GM19328 (cell line): ENCODE measurements around the gene TTC9B.

ENCODE experiments used
- ATAC-seq: cut with Tn5 transposase; IDR thresholded peaks from one replicate; pipeline ENCODE4 v1.9.1; 2021; ENCODE audit warnings: mild to moderate bottlenecking, moderate library complexity; ENCODE audit not compliant: unreplicated experiment

TTC9B gene

DNA sequence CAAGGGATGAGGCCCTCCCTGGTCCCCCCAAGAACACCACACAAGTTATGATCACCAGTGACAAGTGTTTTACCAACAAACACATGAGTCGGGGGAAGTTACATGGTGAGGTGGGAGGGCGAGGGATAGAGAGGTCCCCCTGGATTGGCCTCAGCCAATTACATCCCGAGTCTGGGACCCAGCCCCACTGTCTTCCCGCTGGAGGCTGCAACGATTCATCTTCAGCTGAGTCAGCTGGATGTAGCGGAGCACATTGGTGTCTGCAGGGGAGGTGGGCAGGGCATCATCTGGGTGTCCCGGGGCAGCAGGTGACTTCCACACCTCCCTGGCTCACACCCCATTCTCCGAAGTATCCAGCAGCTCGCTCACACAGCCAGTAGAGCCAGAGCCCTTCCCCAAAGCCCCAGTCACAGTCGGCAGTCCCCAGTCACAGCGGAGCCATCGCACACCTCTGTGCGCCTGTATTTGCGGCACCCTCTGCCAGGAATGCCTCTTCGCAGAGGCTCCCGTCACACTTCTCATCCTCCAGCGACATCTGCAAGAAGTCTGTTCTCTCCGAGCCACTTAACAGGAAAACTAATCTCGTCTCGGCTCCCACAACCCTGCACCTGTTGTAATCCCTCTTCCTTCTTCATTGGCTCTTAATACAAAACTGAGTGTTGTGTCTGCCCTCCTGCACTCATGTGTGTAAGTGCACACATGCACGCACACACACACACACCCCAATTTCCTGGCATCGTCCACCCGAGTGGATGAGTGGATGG is 2.0 kb downstream of the TTC9B start:
- no peak for ATAC-seq

DNA sequence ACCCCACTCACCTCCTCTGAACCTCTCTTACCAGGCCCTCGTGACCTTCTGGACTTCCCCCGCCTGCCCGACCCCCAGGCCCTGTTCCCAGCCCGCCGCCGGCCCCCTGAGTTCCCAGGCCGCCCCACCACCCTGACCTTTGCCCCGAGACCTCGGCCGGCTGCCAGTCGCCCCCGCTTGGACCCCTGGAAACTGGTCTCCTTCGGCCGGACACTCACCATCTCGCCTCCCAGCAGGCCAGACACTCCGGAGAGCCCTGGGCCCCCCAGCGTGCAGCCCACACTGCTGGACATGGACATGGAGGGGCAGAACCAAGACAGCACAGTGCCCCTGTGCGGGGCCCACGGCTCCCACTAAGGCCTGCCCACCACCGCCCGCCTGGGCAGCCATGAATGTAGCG is 3.2 kb downstream of the TTC9B start:
- no peak for ATAC-seq

DNA sequence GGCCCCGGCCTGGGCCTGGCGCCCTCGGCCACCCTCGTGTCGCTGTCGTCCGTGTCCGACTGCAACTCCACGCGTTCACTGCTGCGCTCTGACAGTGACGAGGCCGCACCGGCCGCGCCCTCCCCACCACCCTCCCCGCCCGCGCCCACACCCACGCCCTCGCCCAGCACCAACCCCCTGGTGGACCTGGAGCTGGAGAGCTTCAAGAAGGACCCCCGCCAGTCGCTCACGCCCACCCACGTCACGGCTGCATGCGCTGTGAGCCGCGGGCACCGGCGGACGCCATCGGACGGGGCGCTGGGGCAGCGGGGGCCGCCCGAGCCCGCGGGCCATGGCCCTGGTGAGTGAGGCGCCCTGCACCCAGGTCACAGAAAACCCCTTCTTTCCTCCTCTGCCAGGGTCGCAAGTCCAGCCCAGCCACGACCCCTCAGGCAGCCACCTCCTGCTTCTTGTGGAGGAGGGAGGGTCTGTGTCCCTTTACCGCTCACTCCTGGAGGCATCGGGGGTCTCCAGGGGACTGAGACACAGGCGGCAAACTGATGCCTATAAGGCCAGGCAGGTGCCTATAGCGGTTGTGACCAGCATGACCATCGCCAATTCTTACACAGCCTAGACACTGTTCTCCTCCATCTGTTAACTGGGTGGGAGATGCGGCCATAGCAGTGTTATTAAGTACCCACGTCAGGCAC is 4.2 kb downstream of the TTC9B start:
- no peak for ATAC-seq

DNA sequence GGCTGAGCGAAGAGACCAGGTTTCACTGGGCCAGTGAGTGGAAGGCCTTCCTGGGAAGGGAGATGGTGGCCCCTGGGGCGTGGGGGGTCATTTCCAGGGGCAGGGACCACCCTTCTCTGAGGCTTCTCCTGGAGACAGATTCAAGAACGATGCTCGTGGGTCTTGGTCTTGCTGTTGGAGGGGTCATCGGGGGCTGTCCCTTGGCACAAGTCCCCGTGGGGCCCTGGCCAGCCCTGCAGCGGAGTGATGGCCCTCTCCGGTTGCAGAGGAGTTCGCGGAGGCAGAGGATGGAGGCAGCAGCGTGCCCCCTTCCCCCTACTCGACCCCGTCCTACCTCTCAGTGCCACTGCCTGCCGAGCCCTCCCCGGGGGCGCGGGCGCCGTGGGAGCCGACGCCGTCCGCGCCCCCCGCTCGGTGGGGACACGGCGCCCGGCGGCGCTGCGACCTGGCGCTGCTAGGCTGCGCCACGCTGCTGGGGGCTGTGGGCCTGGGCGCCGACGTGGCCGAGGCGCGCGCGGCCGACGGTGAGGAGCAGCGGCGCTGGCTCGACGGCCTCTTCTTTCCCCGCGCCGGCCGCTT is 4.8 kb downstream of the TTC9B start:
- no peak for ATAC-seq

DNA sequence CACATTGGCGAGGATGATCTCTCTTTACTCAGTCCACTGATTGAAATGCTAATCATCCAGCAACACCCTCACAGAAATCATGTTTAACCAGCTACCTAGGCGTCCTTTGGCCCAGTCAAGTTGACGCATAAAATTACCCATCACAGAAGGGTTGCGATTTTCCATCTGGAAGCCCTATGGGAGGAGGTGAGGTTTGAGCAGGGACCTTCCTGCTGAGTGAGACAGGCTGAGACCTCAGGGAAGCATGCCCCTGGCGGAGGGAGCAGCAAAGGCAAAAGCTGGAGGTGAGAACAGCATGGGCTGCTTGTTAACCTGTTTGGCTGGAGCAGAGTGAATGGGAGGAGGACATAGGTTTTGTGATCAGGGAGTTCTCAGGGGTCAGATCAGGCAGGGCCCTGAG is 7.3 kb downstream of the TTC9B start:
- ATAC-seq = no peak

DNA sequence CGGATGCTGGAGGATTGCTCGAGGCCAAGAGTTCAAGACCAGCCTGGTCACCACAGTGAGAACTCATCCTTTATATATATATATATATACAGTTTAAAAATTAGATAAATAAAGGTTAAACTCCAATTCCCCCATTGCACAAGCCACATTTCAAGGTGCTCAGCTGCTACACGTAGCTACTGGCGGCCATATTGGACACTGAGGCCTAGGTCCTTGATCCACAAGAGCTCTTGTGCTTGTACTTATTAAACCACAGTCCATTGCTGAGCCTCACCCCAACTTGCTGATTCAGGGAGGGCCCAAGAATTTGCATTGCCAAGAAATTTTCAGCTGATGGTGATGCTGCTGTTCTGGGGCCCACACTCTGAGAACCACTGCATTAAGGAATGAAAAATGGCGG is 9.6 kb downstream of the TTC9B start:
- no peak for ATAC-seq

DNA sequence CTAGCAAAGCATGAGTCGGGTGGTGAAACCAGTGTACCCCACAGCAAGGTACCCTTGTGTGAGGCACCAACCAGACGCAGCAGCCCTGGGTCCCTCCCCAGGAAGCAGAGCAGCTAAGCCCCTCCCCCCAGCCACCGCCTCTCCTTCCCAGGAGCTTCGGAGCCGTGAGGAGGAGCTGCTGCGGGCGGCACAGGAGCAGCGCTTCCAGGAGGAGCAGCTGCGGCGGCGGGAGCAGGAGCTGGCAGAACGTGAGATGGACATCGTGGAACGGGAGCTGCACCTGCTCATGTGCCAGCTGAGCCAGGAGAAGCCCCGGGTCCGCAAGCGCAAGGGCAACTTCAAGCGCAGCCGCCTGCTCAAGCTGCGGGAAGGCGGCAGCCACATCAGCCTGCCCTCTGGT is 12.4 kb downstream of the TTC9B start:
- no peak for ATAC-seq

DNA sequence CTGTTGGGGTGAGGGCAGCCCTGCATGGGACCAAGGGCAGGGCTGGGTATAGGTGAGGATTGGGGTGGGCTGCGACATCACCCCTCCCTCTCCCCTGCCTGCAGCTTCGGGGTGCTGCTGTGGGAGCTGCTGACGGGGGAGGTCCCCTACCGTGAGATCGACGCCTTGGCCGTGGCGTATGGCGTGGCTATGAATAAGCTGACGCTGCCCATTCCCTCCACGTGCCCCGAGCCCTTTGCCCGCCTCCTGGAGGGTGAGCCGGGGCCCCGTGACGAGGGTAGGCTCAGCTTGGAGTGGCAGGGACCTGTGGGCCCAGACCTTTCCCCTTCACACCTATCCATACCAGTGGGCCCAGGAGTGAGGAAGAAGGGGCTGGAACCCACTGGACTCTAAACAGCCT is 13.8 kb downstream of the TTC9B start:
- no peak for ATAC-seq

DNA sequence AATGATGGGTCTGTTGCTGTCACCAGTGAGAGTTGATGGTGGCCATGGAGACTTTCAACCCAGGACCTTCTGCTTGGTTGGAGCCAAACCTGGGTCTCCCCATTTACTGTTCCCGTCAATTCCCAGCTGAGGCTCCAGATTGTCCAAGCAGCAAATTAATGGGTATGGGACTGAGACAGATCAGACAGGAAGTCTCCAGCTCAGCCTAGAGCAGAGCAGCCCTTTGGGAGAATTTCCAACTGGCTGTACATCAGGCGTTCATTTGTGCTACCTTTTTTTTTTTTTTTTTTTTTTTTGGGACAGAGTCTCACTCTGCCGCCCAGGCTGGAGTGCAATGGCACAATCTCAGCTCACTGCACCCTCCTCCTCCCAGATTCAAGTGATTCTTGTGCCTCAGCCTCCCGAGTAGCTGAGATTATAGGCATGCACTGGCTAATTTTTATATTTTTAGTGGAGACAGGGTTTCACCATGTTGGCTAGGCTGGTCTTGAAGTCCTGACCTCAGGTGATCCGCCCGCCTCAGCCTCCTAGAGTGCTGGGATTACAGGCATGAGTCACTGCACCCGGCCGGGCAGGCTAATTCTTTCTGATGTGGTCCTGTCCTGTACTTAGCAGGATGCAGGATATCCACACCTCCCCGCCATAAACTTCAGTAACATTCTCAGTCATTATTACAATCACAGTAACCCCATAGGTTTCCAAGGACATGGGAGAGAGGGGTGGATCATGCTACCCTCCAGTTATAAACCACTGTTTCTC is 17.7 kb downstream of the TTC9B start:
- ATAC-seq = no peak

DNA sequence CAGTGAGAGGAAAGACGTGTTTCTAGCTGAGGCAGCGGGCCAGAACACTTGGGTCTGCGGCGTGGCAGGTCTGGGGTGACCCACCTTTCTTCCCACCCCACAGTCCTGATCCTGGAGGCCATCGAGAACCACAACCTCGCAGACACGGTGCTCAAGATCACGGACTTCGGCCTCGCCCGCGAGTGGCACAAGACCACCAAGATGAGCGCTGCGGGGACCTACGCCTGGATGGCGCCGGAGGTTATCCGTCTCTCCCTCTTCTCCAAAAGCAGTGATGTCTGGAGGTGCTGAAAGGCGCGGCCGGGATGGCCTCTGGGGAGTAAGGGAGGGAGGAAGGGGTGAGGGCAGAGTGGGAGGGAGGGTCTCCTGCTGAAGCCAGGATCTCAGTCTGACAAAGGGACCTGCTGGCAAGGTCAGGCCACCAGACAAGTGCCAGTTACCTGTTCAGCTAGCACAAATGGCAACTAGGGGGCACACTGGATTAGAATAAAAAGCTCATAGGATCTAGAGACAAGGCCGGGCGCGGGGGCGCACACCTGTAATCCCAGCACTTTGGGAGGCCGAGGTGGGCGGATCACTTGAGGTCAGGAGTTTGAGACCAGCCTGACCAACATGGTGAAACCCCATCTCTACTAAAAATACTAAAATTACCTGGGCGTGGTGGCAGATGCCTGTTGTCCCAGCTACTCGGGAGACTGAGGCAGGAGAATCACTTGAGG is 19.8 kb downstream of the TTC9B start:
- ATAC-seq = no peak

DNA sequence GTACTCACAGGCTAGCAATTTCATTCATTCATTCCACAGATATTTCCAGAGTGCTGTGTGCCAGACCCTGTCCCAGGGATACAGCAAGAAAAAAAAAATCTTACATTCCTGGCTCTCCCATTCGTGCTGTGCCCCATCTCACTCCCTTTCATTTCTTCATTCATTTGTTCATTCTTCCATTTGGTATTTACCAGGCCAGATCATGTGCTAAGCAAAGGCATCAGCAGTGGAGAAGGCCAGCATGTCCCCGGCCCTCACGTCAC is 24.7 kb downstream of the TTC9B start:
- no peak for ATAC-seq

DNA sequence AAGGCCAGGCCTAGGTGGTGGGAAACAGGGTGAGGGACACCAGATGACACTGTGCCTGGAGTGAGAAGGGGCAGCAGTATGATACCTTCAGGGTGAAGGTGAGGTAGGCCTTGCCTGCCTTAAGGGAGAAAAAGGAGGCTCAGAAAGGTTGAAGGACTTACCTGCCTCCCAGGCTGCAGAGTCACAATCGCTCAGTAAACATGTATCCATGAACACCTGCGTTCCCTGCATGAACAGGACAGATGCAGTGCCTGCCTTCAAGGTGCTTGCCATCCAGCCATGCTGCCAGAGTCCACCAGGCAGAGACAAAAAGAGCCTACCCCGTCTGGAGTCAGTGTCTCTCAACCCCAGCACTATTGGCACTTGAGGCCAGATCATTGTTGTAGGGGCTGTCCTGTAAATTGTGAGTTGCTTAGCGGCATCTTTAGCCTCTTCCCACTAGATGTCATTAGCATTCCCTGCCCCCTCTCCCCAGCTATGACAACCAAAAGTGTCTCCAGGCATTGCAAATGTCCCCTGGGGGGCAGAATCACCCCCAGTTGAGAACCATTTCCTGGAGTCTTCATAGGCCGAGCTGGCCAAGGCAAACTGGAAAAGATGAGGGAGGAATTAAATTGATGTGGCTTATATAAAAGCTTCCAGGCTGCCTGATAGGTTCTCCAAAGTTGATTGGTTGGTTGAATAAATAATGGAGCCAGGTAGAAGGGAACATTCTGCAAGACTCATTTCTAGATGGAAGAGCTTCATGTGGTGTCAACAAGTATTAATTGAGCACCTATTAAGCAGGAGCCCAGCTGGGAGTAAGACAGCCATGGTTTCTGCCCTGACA is 25.2 kb downstream of the TTC9B start:
- ATAC-seq = no peak

DNA sequence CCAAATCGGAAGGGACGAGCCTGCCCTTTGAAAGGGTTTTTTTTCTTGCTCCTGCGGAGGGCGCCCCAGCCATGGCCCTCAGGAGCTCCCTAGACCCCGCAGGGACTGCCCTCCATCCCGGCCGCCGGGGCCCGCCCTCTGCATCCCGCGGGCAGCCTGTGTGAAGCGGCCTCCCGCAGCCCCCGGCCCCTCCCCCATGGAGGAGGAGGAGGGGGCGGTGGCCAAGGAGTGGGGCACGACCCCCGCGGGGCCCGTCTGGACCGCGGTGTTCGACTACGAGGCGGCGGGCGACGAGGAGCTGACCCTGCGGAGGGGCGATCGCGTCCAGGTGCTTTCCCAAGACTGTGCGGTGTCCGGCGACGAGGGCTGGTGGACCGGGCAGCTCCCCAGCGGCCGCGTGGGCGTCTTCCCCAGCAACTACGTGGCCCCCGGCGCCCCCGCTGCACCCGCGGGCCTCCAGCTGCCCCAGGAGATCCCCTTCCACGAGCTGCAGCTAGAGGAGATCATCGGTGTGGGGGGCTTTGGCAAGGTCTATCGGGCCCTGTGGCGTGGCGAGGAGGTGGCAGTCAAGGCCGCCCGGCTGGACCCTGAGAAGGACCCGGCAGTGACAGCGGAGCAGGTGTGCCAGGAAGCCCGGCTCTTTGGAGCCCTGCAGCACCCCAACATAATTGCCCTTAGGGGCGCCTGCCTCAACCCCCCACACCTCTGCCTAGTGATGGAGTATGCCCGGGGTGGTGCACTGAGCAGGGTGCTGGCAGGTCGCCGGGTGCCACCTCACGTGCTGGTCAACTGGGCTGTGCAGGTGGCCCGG is 26.1 kb downstream of the TTC9B start:
- peak; percentile 9 for ATAC-seq

DNA sequence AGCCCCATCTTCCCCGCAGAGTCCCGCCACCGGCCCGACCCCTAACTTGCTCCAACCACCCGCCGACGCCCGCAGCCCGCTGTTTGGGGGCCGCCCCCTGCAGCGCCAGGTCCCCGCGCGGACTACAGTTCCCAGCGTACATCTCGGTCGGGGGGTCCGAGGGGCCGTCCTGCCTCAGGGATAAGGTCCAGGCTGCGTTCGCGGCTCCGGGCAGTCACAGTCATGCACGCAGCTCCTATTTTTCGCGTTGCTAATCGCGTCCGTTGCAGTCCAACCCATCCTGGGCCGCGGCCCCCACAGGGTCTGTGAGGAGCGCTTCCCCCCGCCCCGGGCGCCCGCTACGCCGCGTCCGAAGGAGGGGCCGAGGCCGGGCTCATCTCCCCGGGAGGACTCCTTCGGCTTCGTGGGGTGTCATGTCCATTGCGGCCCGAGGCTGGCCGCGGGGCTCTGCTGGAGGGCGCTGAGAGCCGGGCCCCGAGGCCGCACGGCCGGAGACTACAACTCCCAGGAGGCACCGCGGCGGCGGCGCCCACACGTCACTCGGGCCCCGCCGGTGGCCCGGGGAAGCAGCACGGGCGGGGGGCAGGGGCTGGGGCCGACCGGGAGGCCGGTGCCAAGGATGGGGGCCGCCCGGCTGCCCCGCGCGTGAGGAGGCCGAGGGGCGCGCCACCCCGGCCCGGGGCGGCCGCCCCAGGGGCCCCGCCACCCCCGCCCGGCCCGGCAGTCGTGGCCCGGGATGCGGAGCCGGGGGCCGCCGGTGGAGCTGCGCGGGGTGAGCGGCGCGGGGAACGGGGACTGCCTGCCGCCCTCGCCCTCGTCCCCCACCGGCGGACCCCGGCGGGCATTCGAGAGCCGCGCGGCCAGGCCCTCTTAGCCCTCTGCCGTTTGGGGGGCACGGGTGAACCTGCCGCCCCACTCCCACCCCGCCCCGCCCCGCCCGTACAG is 27.0 kb downstream of the TTC9B start, which contains the start of gene MAP3K10:
MAP3K10 (plus strand) TSS at position 536 of the 945 bp plus-strand sequence. CDS start 606 bp downstream, outside the sequence.
- peak; percentile 71 for ATAC-seq

DNA sequence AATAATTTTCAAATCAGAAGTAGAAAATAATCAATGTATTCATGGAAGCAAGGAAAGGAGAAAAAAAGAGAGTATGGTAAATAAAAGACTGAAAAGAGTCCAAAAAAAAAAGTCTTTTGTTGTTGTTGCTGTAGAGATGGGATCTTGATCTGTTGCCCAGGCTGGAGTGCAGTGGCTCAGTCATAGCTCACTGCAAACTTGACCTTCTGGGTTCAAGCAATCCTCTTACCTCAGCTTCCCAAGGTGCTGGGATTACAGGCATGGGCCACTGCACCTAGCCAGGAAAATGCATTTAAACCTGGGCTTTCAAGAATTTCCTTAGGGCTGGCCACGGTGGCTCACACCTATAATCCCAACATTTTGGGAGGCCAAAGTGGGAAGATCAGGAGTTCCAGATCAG is 33.9 kb downstream of the TTC9B start:
- ATAC-seq = no peak

DNA sequence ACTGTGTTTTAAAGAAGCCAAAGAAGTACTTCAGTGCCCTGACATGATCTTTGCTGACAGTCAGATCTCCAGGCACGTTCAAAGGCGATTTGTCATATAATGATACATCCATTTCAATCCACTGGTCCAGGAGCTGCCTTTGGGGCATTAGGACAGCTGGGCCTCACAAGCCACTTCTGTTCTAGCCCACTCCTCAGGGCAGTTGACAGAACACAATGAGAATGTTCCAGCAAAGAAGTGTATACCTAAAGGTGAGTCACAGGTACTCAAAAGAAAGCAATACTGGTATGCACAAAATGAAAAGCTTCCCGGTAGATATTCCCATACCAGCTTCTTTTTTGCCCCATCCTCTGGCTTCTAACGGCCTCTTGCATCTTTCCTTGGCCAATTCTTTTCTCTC is 39.4 kb downstream of the TTC9B start:
- no peak for ATAC-seq

DNA sequence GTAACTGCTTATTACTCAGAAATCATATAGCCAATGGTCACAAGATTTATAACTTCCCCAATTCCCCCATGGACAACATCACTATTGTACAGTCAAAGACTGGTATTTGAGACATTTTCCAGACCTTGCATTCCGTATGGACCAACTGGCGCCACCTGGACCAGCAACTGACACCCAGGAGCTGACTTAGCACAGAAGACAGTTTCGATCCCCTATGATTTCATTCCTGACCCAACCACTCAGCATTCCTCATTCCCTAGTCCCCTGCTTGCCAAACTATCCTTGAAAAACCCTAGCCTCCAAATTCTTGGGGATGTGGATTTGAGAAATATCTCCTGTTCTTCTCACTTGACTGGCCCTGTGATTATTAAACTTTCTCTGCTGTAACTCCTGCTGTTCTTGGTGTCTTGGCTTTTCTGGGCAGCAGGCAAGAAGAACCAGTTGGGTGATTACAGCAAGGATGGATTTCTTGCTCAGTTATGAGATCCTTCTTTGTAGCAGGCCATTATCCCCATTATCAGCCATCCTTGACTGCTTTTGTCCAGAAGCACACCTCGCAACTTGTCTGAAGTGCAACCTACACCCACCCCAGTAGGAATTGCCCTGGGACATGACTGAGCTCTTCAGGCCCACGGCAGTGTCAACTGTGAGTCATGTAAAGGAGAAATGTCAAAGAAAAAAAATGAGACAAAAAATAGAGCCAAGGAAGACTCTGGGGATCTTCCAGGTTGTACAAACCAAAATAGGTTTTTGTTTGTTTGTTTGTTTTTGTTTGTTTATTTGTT is 40.7 kb downstream of the TTC9B start:
- ATAC-seq = no peak
